Neural cell (in vitro differentiated cells): Measurements from ENCODE around the gene TCF12.
A peak's percentile ranks its signal among the peaks of the same experiment; 100 is the strongest.

Source experiments
- CTCF ChIP-seq: fragments of 450-650 bp; IDR thresholded peaks from 2 replicates; pipeline ENCODE4 v1.5.1; 2014; ENCODE audit warnings: antibody characterized with exemption, mild to moderate bottlenecking, moderate library complexity; ENCODE audit not compliant: poor library complexity, severe bottlenecking
- EZH2 ChIP-seq: fragments of 200-600, 300-800 bp; shearing (Covaris generic), sonication (generic); IDR thresholded peaks from 2 replicates; pipeline ENCODE4 v1.6.1; 2014; ENCODE audit warnings: antibody characterized with exemption, low read length, borderline replicate concordance, mild to moderate bottlenecking; ENCODE audit not compliant: insufficient read depth, poor library complexity, severe bottlenecking
- POLR2AphosphoS5 ChIP-seq: IDR thresholded peaks from 2 replicates; pipeline ENCODE4 v1.6.1; 2012
- RAD21 ChIP-seq: fragments of 450-650 bp; conservative IDR thresholded peaks from 2 replicates; pipeline ENCODE4 v1.6.1; 2014; ENCODE audit warnings: antibody characterized with exemption, mild to moderate bottlenecking, moderate library complexity
- REST ChIP-seq: IDR thresholded peaks from 2 replicates; pipeline ENCODE4 v1.6.1; 2012; ENCODE audit warnings: borderline replicate concordance

DNA sequence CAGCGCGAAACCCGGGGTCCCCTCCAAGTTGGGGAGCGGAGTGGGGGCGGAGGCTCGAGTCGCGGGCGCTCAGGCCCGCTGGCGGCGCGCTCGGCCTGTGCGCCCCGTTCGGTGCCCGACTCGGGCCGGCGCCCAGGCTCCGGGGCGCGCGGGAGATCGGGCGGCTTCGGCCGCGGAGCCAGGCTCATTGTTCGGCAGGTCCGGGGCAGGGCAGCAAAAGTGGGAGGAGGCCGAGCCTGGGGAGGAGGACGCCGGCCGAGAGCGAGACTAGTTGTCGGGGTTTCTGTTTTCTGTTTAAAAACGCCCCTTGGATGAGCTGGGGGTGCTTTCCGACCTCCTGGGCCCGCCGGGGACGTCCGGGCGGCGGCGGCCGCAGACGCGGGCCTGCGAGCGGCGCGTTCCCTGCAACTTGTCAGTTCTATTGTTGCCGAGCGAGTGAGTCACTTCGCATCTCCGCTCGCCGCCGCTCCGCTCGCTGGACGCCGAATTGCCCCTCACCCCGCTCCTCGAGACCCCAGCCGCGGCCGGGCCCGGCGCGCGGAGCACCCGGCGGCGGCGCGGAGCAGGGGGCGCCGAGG, 676 bp downstream of the TCF12 start:
- TF ChIP-seq CTCF (no peak), EZH2 (no peak), REST (no peak), RAD21 (peak; percentile 36), POLR2AphosphoS5 (peak; percentile 64)
